ENCODE data around the gene KLHL3. TPM values are rescaled to one million over a fixed set of nuclear protein-coding genes. Genes with fewer than 3 reads are reported as not detected.

KLHL3 gene
- total and polyA plus RNA-seq, 9 of the 15 experiments (the other 6 are each of a cell fraction or from before 2014, with no cell fraction given): under 0.01 to 1.5 (median 0.22) TPM

DNA sequence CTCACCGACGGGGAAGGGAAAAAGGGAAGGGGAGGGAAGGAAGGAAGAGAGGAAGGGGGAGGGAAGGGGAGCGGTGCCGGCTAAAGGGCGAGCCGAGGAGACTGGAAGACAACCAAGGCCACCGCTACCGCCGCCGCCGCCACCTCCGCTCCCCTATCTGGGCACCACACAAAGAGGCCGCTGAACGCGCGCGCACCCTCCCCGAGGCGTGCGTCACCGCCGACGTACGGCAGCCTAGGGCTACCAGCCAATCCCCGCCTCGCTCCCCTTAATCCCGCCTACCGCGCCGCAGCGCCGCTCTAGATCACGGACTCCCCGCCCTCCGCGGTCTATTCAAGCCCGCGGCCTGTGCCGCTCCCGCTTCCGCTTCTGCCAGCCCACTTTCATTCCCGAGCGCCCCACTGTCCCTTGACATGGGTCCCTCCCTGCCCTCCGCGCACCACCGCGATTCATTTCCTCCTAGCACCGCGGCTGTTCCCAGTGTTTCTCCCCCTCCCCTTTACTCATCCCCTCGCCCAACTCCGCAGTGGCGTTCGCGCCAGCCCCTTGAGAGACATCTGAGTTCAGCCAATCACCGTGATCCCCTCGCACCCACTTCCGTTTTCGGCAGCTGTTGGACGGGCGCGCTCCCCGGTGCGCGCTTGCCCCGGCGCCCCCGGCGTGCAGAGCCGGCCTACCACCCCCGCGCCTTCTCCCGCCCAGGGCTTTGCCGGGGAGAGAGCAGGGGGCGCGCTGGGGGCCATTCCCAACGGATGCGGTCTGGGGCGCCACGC lies 18.5 kb upstream of the KLHL3 start, which contains the start of gene HNRNPA0 (continued):
- TF ChIP-seq NR2C1 (IDR thresholded peaks at IDR 0.05): 0 out of 2 replicates have a peak, but pooled peaks have one; percentile 25
- no peak; the same call in 1 of the 2 replicates for TF ChIP-seq NR2C1 (tag; IDR thresholded peaks at IDR 0.05)
- no peak for TF ChIP-seq ZBTB49 (CRISPR knock-in tag; IDR thresholded peaks at IDR 0.05; ENCODE audit: borderline replicate concordance)
- no peak for TF ChIP-seq ZEB2 (IDR thresholded peaks at IDR 0.05)
- TF ChIP-seq ZKSCAN8 (CRISPR knock-in tag; IDR thresholded peaks at IDR 0.05): no peak
- peak; percentile 96 for TF ChIP-seq POLR2B (IDR thresholded peaks at IDR 0.05; ENCODE audit: low read depth, partially characterized antibody)
- no peak for TF ChIP-seq IFI16 (CRISPR knock-in tag; IDR thresholded peaks at IDR 0.05)
- peak; percentile 93 for TF ChIP-seq ELF1 (tag; IDR thresholded peaks at IDR 0.05)
- TF ChIP-seq NR2F6 (CRISPR knock-in tag; IDR thresholded peaks at IDR 0.05): no peak
- no peak for TF ChIP-seq PCBP2 (IDR thresholded peaks at IDR 0.05; ENCODE audit: low read depth, low read length, poor library complexity, severe bottlenecking)
- no peak for TF ChIP-seq ZNF695 (CRISPR knock-in tag; IDR thresholded peaks at IDR 0.05)
- TF ChIP-seq KLF1 (tag; IDR thresholded peaks at IDR 0.05): no peak
- peak; percentile 98 for TF ChIP-seq POLR2A (conservative IDR thresholded peaks at IDR 0.05)
- TF ChIP-seq RBM39 (optimal IDR thresholded peaks at IDR 0.05; ENCODE audit: low read depth, low read length): peak; percentile 43
- TF ChIP-seq CBFA2T3 (IDR thresholded peaks at IDR 0.05): peak; percentile 2; the same call in 1 of the 2 replicates
- peak; percentile 93 for TF ChIP-seq CREM (IDR thresholded peaks at IDR 0.05; ENCODE audit: low read depth)
- peak; percentile 73 for TF ChIP-seq HMGN3 (IDR thresholded peaks at IDR 0.05; ENCODE audit: borderline replicate concordance, extremely low read depth, insufficient read length, low read depth, low read length)
- peak; percentile 43; the same call in 1 of the 2 replicates for TF ChIP-seq FOXO4 (CRISPR knock-in tag; IDR thresholded peaks at IDR 0.05)
- peak; percentile 81 for TF ChIP-seq C11orf30 (IDR thresholded peaks at IDR 0.05; ENCODE audit: low read depth)
- TF ChIP-seq CUX1 (CRISPR knock-in tag; IDR thresholded peaks at IDR 0.05): no peak
